HG03342 (cell line): ENCODE results near the gene FEM1A.
"Not testable (repeated sequence)": the region's sequence is repeated elsewhere in the genome, so short reads cannot be mapped to it uniquely, and the experiment has no call there.

Experiments
- ATAC-seq: cut with Tn5 transposase; IDR thresholded peaks from one replicate; pipeline ENCODE4 v1.9.1; 2021; ENCODE audit warnings: mild to moderate bottlenecking, moderate library complexity; ENCODE audit not compliant: unreplicated experiment

The FEM1A gene

GRCh38 chr19:4791183-4792018, at the start of gene FEM1A:
TSS of gene FEM1A (plus strand) at chr19:4791734. CDS start at chr19:4791855, 121 bp downstream.
- peak; percentile 89 for ATAC-seq

- ATAC-seq, result no peak
These were observed 48.5 kb upstream of the FEM1A start for GRCh38 chr19:4742723-4743646.

GRCh38 chr19:4744451-4745174, 46.9 kb upstream of the FEM1A start:
- ATAC-seq, result no peak

GRCh38 chr19:4745175-4745574, 46.4 kb upstream of the FEM1A start:
- ATAC-seq, result not testable (repeated sequence)

GRCh38 chr19:4745986-4746385, 45.5 kb upstream of the FEM1A start:
- no peak for ATAC-seq

GRCh38 chr19:4748185-4748584, 43.3 kb upstream of the FEM1A start:
- ATAC-seq, result no peak

GRCh38 chr19:4748589-4748988, 42.9 kb upstream of the FEM1A start:
- ATAC-seq, result no peak

GRCh38 chr19:4749870-4750590, 41.5 kb upstream of the FEM1A start:
- ATAC-seq, result no peak

- ATAC-seq, result no peak
These were observed 37.3 kb upstream of the FEM1A start for GRCh38 chr19:4754248-4754647.

GRCh38 chr19:4755459-4755858, 36.1 kb upstream of the FEM1A start:
- ATAC-seq, result no peak

- ATAC-seq, result no peak
These were observed 33.5 kb upstream of the FEM1A start for GRCh38 chr19:4758082-4758481.

GRCh38 chr19:4758659-4759058, 32.9 kb upstream of the FEM1A start:
- ATAC-seq, result no peak

- ATAC-seq, result no peak
These were observed 31.9 kb upstream of the FEM1A start for GRCh38 chr19:4759388-4760284.

- no peak for ATAC-seq
These were observed 31.3 kb upstream of the FEM1A start for GRCh38 chr19:4760285-4760650.

- ATAC-seq, result no peak
These were observed 28.5 kb upstream of the FEM1A start for GRCh38 chr19:4763021-4763420.

- ATAC-seq, result no peak
These were observed 27.2 kb upstream of the FEM1A start for GRCh38 chr19:4764393-4764660.

- ATAC-seq, result no peak
These were observed 22.4 kb upstream of the FEM1A start for GRCh38 chr19:4768934-4769777.

- no peak for ATAC-seq
These were observed 19.0 kb upstream of the FEM1A start for GRCh38 chr19:4772566-4772965.
